A673 (cell line): ENCODE results near the gene WDR43. TPM values are rescaled to one million over a fixed set of nuclear protein-coding genes. Genes with fewer than 3 reads are reported as not detected.

Experiments used
- BruUV-seq: library from RNA; stranded (reverse); fragments of 400-500 nt; replicated peaks from 2 replicates; lab custom pipeline; 2021; lab: Mats Ljungman, UMichigan
- CTCF ChIA-PET: fragments of 300-600 bp; sonication (Branson Sonifier 250); formaldehyde crosslinking; loops from one replicate; lab custom pipeline; 2022; ENCODE audit warnings: antibody characterized with exemption; lab: Charles Lee
- POLR2A ChIA-PET: fragments of 300-600 bp; sonication (Branson Sonifier 250); formaldehyde crosslinking; loops from one replicate; lab custom pipeline; 2022; ENCODE audit warnings: antibody characterized with exemption; ENCODE audit not compliant: low non-redundant PET; lab: Charles Lee
- DNase-seq: peaks from one replicate; pipeline ENCODE4 v3.0.0-alpha.2; 2015; ENCODE audit warnings: low spot score
- H3K27ac ChIP-seq: fragments of 200-600 bp; sonication (generic); 2 replicates; pipeline ENCODE4 v1.5.1; 2016; ENCODE audit warnings: mixed run types, low read depth, mild to moderate bottlenecking, mixed read lengths, antibody characterized with exemption, low read length; ENCODE audit not compliant: poor library complexity, severe bottlenecking
- H3K27me3 ChIP-seq: fragments of 200-600 bp; sonication (generic); replicated peaks from 2 replicates; pipeline ENCODE4 v1.6.1; 2017; ENCODE audit warnings: mixed run types, low read depth, mild to moderate bottlenecking, mixed read lengths, antibody characterized with exemption, low read length; ENCODE audit not compliant: insufficient read depth, poor library complexity
- H3K36me3 ChIP-seq: fragments of 200-600 bp; sonication (generic); 2 replicates; pipeline ENCODE4 v1.6.1; 2016; ENCODE audit warnings: mixed run types, mild to moderate bottlenecking, mixed read lengths, antibody characterized with exemption, low read length; ENCODE audit not compliant: insufficient read depth, poor library complexity, severe bottlenecking
- H3K4me1 ChIP-seq: fragments of 200-600 bp; sonication (generic); 2 replicates; pipeline ENCODE4 v1.6.1; 2017; ENCODE audit warnings: mixed run types, mild to moderate bottlenecking, mixed read lengths, antibody characterized with exemption, low read length; ENCODE audit not compliant: insufficient read depth, poor library complexity, severe bottlenecking
- H3K4me3 ChIP-seq: fragments of 200-600 bp; sonication (generic); 2 replicates; pipeline ENCODE4 v1.5.1; 2016; ENCODE audit warnings: low read depth, mixed run types, mild to moderate bottlenecking, mixed read lengths, low read length; ENCODE audit not compliant: poor library complexity, severe bottlenecking
- H3K9me3 ChIP-seq: fragments of 200-600 bp; sonication (generic); 2 replicates; pipeline ENCODE4 v1.6.1; 2016; ENCODE audit warnings: mixed run types, low read depth, mild to moderate bottlenecking, mixed read lengths, antibody characterized with exemption, low read length; ENCODE audit not compliant: poor library complexity, severe bottlenecking
- CTCF ChIP-seq: fragments of 300-800, 200-600 bp; sonication (generic); conservative IDR thresholded peaks from 2 replicates; pipeline ENCODE4 v1.5.1; 2017; ENCODE audit warnings: low read depth, mild to moderate bottlenecking, antibody characterized with exemption, low read length, moderate library complexity, mixed read lengths
- EZH2 ChIP-seq: fragments of 200-600 bp; sonication (generic); IDR thresholded peaks from 2 replicates; pipeline ENCODE4 v1.6.1; 2017; ENCODE audit warnings: borderline replicate concordance, low read depth, mild to moderate bottlenecking, mixed read lengths, antibody characterized with exemption, low read length; ENCODE audit not compliant: poor library complexity, severe bottlenecking
- intact Hi-C: fragments of 100-400 bp; cut with micrococcal nuclease; formaldehyde crosslinking; loops from one replicate; pipeline ENCODE4 v1.10.0; 2022; ENCODE audit not compliant: unreplicated experiment
- total RNA-seq: library from RNA; stranded (reverse); gene quantifications from 2 replicates; pipeline ENCODE4 v1.2.3, GENCODE V29; 2021

Gene WDR43
- total RNA-seq, 1 experiment from 2014 or later, result 145 TPM

GRCh38 chr2:28994679-28995078 lies 100.2 kb downstream of the WDR43 start:
- TF ChIP-seq CTCF, result no peak
- no peak for TF ChIP-seq EZH2
- H3K4me1 ChIP-seq, result no peaks in the 10 kb centered on the region
- H3K27ac ChIP-seq, result no peak overlapping the region
- no peak for DNase-seq
- intact Hi-C loops, result no loop called here
- no peaks in the 10 kb centered on the region for H3K27me3 ChIP-seq
- H3K9me3 ChIP-seq, result no peaks in the 10 kb centered on the region
- ChIA-PET CTCF (no interaction called here), POLR2A (no interaction called here)
- H3K36me3 ChIP-seq, result no peaks in the 10 kb centered on the region
- no peak overlapping the region for H3K4me3 ChIP-seq
- BruUV-seq, result no TSS peak

DNA sequence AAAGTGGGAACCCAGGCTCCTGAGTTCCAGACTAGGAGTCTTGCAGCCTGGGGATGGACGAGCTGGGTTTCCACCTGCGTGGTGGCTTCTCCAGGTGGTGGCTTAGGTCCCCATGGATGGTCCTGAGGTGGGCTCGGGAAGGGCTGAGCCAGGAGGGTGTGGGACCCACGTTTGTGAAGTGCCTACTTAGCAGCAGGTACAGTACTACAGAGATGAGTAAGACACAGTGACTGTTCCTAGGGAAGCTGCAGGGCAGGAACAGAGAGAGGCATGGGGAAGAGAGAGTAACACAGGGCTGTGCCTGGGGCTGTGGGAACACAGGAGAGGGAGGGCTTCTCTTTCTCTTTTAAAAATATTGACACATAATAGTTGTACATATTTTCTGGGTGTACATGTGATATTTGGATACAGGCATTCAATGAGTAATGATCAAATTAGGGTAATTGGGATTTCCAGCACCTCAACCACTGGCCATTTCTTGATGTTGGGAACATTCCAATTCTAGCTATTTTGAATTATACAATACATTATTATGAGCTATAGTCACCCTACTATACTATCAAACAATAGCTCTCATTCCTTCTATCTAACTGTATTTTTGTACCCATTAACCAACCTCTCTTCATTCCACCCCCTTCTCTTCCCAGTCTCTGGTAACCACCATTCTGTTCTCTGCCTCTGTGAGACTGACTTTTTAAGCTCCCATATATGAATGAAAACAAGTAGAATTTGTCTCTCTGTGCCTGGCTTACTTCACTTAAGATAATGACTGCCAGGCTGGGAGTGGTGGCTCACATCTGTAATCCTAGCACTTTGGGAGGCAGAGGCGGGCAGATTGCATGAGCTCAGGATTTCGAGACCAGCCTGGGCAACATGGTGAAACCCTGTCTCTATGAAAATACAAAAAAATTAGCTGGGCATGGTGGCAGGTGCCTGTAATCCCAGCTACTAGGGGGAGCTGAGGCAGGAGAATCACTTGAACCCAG lies 101.6 kb downstream of the WDR43 start:
- intact Hi-C loops, result no loop called here
- H3K27ac ChIP-seq, result no peak overlapping the region
- ChIA-PET POLR2A (no interaction called here), CTCF (interaction anchor here (0.7 kb wide), 1 partner anchor 20 kb away, joined by 7 read pairs; no protein-coding TSS in a partner anchor)
- BruUV-seq, result no TSS peak
- TF ChIP-seq EZH2 (no peak), CTCF (no peak)
- H3K4me3 ChIP-seq, result no peak overlapping the region
- no peaks in the 10 kb centered on the region for H3K36me3 ChIP-seq
- H3K9me3 ChIP-seq, result no peaks in the 10 kb centered on the region
- no peaks in the 10 kb centered on the region for H3K27me3 ChIP-seq
- DNase-seq, result no peak
- H3K4me1 ChIP-seq, result no peaks in the 10 kb centered on the region

DNA sequence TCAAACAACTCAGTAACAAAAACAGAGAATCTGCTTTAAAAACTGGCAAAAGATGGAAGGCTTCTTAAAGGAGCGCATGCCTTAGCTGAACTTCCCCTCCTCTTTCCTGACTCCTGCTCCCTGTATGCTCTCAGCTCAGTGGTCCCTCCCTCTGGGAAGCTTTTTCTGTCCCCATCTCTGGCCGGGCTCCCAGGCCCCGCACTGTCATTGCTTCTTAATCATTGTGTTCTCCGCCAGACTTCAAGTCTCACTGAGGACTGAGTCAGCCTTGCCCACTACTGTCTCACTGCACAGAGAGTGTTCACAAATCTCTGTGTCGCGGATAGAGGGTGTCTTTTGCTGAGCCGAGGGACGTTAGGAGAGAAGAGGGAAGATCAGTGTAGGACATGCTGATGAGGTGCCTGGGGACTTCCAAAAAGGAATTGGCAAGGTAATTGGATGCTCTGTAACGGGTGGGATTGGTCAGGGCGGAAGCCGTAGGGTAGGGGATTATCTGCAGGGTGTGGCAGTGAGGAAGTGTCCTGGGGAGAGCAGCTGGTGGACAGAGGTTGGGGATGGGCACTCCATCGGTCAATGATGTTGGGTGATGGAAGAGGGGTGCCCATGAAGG lies 102.9 kb downstream of the WDR43 start:
- TF ChIP-seq EZH2, result no peak
- TF ChIP-seq CTCF, result no peak
- peak; percentile 66 for DNase-seq
- no TSS peak for BruUV-seq
- Histone ChIP-seq H3K27me3 (no peaks in the 10 kb centered on the region), H3K4me3 (no peak overlapping the region), H3K27ac (no peak overlapping the region), H3K36me3 (no peaks in the 10 kb centered on the region), H3K4me1 (no peaks in the 10 kb centered on the region), H3K9me3 (no peaks in the 10 kb centered on the region)
- ChIA-PET CTCF (no interaction called here), POLR2A (no interaction called here)
- intact Hi-C loops, result no loop called here

Other genes with a start within 250 kb of the WDR43 start
- 167 and 181 TPM in 2 replicates for gene PPP1CB, start 142.8 kb upstream of the WDR43 start, total RNA-seq
- gene SPDYA, start 83.8 kb upstream of the WDR43 start, total RNA-seq, result 1.0 and 1.2 TPM in 2 replicates
- 18.3 and 21.3 TPM in 2 replicates for gene TRMT61B, start 24.4 kb upstream of the WDR43 start, total RNA-seq
- 0.31 and 0.75 TPM in 2 replicates for gene TOGARAM2, start 86.6 kb downstream of the WDR43 start, total RNA-seq
- not detected in 2 replicates for gene PCARE, start 179.9 kb downstream of the WDR43 start, total RNA-seq
- gene CLIP4, start 220.7 kb downstream of the WDR43 start, total RNA-seq, result 14.9 and 18.2 TPM in 2 replicates